BLaER1 treated with 17β-estradiol and CSF1 and Interleukin-3, amounts not matched to agents 10 nM and 100 nM (cell line): ENCODE data around the gene PRKAR1B.

ENCODE experiments used
- H3K27ac ChIP-seq, 11 experiments: shearing (Covaris generic); formaldehyde crosslinking; 2 replicates each; pipeline ENCODE4 v1.8.1; 2022
- H3K27me3 ChIP-seq, 11 experiments: shearing (Covaris generic); formaldehyde crosslinking; 2 replicates each; pipeline ENCODE4 v1.8.1; 2022
- H3K36me3 ChIP-seq, 11 experiments: shearing (Covaris generic); formaldehyde crosslinking; 2 replicates each; pipeline ENCODE4 v1.8.1; 2022
- H3K4me1 ChIP-seq, 10 experiments: shearing (Covaris generic); formaldehyde crosslinking; 2 replicates each; pipeline ENCODE4 v1.8.1; 2022
- H3K4me2 ChIP-seq, 11 experiments: shearing (Covaris generic); formaldehyde crosslinking; 2 replicates each; pipeline ENCODE4 v1.8.1; 2022
- H3K4me3 ChIP-seq, 10 experiments: shearing (Covaris generic); formaldehyde crosslinking; 2 replicates each; pipeline ENCODE4 v1.8.1; 2022
- H3K9ac ChIP-seq, 11 experiments: shearing (Covaris generic); formaldehyde crosslinking; 2 replicates each; pipeline ENCODE4 v1.8.1; 2022
- H3K9me3 ChIP-seq, 11 experiments: shearing (Covaris generic); formaldehyde crosslinking; replicated peaks in 1 of 11; 2 replicates each; pipeline ENCODE4 v1.8.1; 2022
- H4K20me1 ChIP-seq, 11 experiments: shearing (Covaris generic); formaldehyde crosslinking; 2 replicates each; pipeline ENCODE4 v1.8.1; 2022
- Cebpa-rat ChIP-seq, 11 experiments: shearing (Covaris generic); IDR thresholded peaks; 2 replicates each; pipeline ENCODE4 v1.8.1; 2022

PRKAR1B gene

GRCh38 chr7:519484-520390 is 207.3 kb downstream of the PRKAR1B start, which contains the start of gene PDGFA:
Gene PDGFA, minus strand, starts transcription at chr7:519846. Its CDS starts 845 bp downstream, at chr7:519001.
- H3K9ac ChIP-seq, result peak within 1 kb of the TSS; percentile 55 to 80 (median 76); a peak in 21 of 22 replicates
- H3K4me2 ChIP-seq, result peak within 1 kb of the TSS; percentile 91 to 99 (median 96)
- H3K36me3 ChIP-seq, result no peaks in the 10 kb centered on the region
- no peaks in the 10 kb centered on the region for H3K9me3 ChIP-seq
- H3K27me3 ChIP-seq, result peaks cover 79 to 100% (median 99%) of the 10 kb centered on the region in 11 experiments
- no peak for TF ChIP-seq Cebpa-rat (IDR thresholded peaks at IDR 0.05)
- peaks cover 43 to 78% (median 67%) of the 10 kb centered on the region in 10 experiments for H3K4me1 ChIP-seq
- peak within 1 kb of the TSS; percentile 66 to 78 (median 68) for H3K4me3 ChIP-seq
- H3K27ac ChIP-seq, result peak within 1 kb of the TSS; percentile 20 to 69 (median 53); a peak in 18 of 22 replicates
- peaks cover 18 to 87% (median 62%) of the 10 kb centered on the region in 11 experiments; a peak in 20 of 22 replicates for H4K20me1 ChIP-seq

- Histone ChIP-seq H3K4me2 (peak overlapping the region; percentile 91 to 99 (median 96)), H3K27ac (peak overlapping the region; percentile 20 to 69 (median 53); a peak in 18 of 22 replicates), H3K9ac (peak overlapping the region; percentile 55 to 80 (median 76); a peak in 21 of 22 replicates), H4K20me1 (peaks cover 27 to 86% (median 69%) of the 10 kb centered on the region in 11 experiments; a peak in 20 of 22 replicates), H3K9me3 (no peaks in the 10 kb centered on the region), H3K4me1 (peaks cover 50 to 78% (median 73%) of the 10 kb centered on the region in 10 experiments), H3K27me3 (peaks cover 79 to 100% (median 99%) of the 10 kb centered on the region in 11 experiments), H3K36me3 (no peaks in the 10 kb centered on the region), H3K4me3 (peak overlapping the region; percentile 66 to 78 (median 68))
- no peak for TF ChIP-seq Cebpa-rat (IDR thresholded peaks at IDR 0.05)
Measured at GRCh38 chr7:518630-519483, 208.2 kb downstream of the PRKAR1B start.

- H3K4me2 ChIP-seq, result peak overlapping the region; percentile 91 to 99 (median 96)
- H3K4me3 ChIP-seq, result peak overlapping the region; percentile 66 to 78 (median 68)
- H3K27ac ChIP-seq, result peak overlapping the region in 1 of 11 experiments; percentile 36; a peak in 3 of 22 replicates
- H3K36me3 ChIP-seq, result no peaks in the 10 kb centered on the region
- TF ChIP-seq Cebpa-rat (IDR thresholded peaks at IDR 0.05), result no peak
- peaks cover 79 to 100% (median 99%) of the 10 kb centered on the region in 11 experiments for H3K27me3 ChIP-seq
- H4K20me1 ChIP-seq, result peaks cover 35 to 85% (median 70%) of the 10 kb centered on the region in 11 experiments; a peak in 20 of 22 replicates
- no peaks in the 10 kb centered on the region for H3K9me3 ChIP-seq
- H3K4me1 ChIP-seq, result peaks cover 52 to 78% (median 73%) of the 10 kb centered on the region in 10 experiments
- peak overlapping the region; percentile 64 to 80 (median 76) for H3K9ac ChIP-seq
Measured at GRCh38 chr7:517774-518629, 209.1 kb downstream of the PRKAR1B start.

- TF ChIP-seq Cebpa-rat (IDR thresholded peaks at IDR 0.05), result no peak
- Histone ChIP-seq H3K27me3 (peaks cover 74 to 100% (median 97%) of the 10 kb centered on the region in 11 experiments), H3K4me1 (peaks cover 42 to 73% (median 65%) of the 10 kb centered on the region in 10 experiments), H4K20me1 (peaks cover 43 to 85% (median 66%) of the 10 kb centered on the region in 11 experiments; a peak in 20 of 22 replicates), H3K9ac (peak overlapping the region; percentile 40 to 76 (median 64); a peak in 20 of 22 replicates), H3K9me3 (no peaks in the 10 kb centered on the region), H3K4me2 (peak overlapping the region; percentile 91 to 99 (median 96)), H3K27ac (peak overlapping the region in 5 of 11 experiments; percentile 14 to 47 (median 36); a peak in 7 of 22 replicates), H3K36me3 (no peaks in the 10 kb centered on the region; a peak in 1 of 22 replicates), H3K4me3 (peak overlapping the region; percentile 49 to 78 (median 68))
Measured at GRCh38 chr7:516606-517456, 210.2 kb downstream of the PRKAR1B start.

DNA sequence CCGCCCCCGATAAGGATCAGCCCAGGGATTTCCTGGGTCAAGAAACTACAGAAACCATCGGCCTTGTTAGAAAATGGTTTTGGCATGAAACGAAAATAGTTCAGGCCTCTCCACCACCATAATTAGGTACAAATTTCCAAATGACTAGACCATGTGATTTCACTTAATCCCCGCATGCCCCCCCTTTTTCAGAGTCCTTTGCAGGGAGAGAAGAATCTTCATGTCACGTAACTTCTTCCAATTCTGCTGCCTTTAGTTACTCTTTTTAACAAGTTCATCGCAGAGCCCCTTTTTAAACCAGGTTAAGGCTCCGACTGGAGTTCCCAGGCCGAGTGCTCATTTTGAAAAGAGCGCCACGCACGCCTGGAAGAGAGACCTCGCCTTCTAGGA is 210.9 kb downstream of the PRKAR1B start:
- TF ChIP-seq Cebpa-rat (IDR thresholded peaks at IDR 0.05), result no peak
- Histone ChIP-seq H3K27ac (no peak overlapping the region), H3K9ac (no peak overlapping the region), H4K20me1 (peaks cover 43 to 84% (median 61%) of the 10 kb centered on the region in 11 experiments; a peak in 20 of 22 replicates), H3K4me3 (no peak overlapping the region), H3K9me3 (no peaks in the 10 kb centered on the region), H3K27me3 (peaks cover 67 to 100% (median 95%) of the 10 kb centered on the region in 11 experiments), H3K4me1 (peaks cover 36 to 67% (median 59%) of the 10 kb centered on the region in 10 experiments), H3K36me3 (no peaks in the 10 kb centered on the region; a peak in 2 of 22 replicates), H3K4me2 (peak overlapping the region in 3 of 11 experiments; percentile 33 to 98 (median 96); a peak in 7 of 22 replicates)

- Histone ChIP-seq H3K4me1 (peaks cover 30 to 61% (median 53%) of the 10 kb centered on the region in 10 experiments), H3K9ac (no peak overlapping the region), H3K36me3 (no peaks in the 10 kb centered on the region; a peak in 2 of 22 replicates), H3K4me3 (no peak overlapping the region), H3K4me2 (peak overlapping the region in 2 of 11 experiments; percentile 57 to 78; a peak in 1 of 22 replicates), H3K9me3 (no peaks in the 10 kb centered on the region), H3K27ac (no peak overlapping the region), H4K20me1 (peaks cover 37 to 78% (median 55%) of the 10 kb centered on the region in 11 experiments; a peak in 20 of 22 replicates), H3K27me3 (peaks cover 62 to 94% (median 89%) of the 10 kb centered on the region in 11 experiments)
- TF ChIP-seq Cebpa-rat (IDR thresholded peaks at IDR 0.05), result no peak
Measured at GRCh38 chr7:515628-516027, 211.5 kb downstream of the PRKAR1B start.
